Measurements from ENCODE around the gene CNN2.
A peak's percentile ranks its signal among the peaks of the same experiment; 100 is the strongest.

CNN2 gene

GRCh38 chr19:996051-996838 lies 30.2 kb upstream of the CNN2 start:
- DNase-seq, result peak; percentile 74

- DNase-seq, result no peak
Observed at GRCh38 chr19:998064-998463, 28.3 kb upstream of the CNN2 start.

- DNase-seq, result no peak
Observed at GRCh38 chr19:999379-999719, 27.1 kb upstream of the CNN2 start.

DNA sequence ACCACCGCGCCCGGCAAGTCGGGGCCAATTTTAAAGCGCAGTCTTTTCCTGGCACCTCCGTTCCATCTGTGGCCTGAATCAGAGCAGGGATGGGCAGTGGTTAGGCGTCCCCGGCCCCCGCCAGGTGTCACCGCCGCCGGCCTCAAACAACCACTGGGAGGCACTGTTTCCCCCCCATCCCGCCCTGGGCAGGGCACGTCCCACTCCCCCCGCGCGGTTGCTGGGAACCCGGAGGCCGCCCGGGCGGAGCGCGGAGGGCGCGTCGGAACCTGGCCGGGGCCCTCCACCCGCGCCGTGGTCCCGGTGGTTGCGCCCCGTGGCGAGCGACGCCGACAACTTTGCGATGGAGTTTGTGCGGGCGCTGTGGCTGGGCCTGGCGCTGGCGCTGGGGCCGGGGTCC lies 26.3 kb upstream of the CNN2 start, which contains the start of gene GRIN3B:
Gene GRIN3B, plus strand, starts transcription at position 325 of the 400 bp plus-strand sequence. Its CDS starts 19 bp downstream, at position 344.
- DNase-seq, result peak; percentile 90

DNA sequence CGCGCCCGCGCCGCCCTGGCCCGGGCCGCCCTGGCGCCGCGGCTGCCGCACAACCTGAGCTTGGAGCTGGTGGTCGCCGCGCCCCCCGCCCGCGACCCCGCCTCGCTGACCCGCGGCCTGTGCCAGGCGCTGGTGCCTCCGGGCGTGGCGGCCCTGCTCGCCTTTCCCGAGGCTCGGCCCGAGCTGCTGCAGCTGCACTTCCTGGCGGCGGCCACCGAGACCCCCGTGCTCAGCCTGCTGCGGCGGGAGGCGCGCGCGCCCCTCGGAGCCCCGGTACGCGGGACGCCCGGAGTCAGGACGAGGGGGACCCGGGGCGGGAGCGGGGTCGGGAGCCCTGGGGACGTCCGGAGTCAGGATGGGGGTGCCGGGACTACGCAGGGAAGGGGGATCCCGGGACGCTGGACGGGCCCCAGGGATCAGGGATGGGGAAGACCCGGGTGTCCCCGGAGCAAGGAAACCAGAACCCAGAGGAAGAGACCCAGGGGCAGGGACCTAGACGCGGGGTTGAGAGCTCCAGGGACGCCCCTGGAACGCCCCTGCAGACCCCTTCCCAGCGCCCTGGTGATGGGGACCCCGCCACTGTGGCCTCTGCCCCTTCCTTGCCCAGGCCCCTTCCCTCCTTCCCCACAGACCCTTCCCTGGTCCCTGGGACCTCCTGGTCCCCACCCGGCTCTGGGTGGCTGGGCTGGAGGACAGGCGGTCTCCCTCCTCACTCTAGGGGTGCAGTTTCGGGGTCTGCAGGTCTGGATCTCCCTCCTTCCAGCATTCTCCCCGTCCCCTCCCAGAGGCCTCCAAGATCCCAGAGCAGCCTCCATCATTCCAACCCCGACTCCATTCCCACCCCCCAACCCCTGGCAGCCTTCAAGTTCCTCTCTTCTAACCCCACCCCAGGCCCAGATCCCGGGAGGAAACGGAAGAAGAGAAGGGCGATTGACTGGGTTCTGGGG lies 25.5 kb upstream of the CNN2 start:
- DNase-seq, result no peak

DNA sequence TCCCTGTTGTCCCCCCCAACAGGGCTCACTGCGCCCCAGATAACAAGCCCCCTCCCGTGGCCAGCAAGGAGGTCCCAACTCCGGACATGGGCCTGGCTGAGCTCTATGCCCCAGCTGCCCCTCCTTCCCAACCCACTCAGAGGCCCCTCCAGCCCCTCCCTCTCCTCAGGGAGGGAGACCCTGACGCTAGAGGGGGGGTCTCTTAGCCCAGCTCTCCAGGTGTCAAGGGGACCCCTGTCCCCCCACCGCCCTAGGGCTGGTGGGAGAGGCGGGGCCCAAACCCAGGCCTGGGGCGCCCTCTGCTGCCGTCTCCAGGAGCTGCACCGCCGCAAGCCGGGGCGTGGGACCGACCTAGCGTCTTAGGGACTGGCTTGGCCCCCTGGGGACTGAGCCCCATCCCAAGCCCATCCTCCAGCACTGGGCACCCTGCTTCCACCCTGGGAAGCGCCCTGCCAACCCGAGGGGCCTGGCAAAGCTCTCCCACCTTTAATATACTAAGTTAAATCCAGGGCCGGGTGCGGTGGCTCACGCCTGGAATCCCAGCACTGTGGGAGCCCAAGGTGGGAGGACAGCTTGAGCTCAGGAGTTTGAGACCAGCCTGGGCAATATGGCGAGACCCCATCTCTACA lies 24.8 kb upstream of the CNN2 start:
- peak; percentile 73 for DNase-seq

GRCh38 chr19:1002600-1002999 lies 23.8 kb upstream of the CNN2 start:
- no peak for DNase-seq

DNA sequence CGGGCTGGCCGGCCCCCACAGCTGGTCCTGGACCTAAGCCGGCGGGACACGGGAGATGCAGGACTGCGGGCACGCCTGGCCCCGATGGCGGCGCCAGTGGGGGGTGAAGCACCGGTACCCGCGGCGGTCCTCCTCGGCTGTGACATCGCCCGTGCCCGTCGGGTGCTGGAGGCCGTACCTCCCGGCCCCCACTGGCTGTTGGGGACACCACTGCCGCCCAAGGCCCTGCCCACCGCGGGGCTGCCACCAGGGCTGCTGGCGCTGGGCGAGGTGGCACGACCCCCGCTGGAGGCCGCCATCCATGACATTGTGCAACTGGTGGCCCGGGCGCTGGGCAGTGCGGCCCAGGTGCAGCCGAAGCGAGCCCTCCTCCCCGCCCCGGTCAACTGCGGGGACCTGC lies 23.1 kb upstream of the CNN2 start:
- DNase-seq, result no peak

DNA sequence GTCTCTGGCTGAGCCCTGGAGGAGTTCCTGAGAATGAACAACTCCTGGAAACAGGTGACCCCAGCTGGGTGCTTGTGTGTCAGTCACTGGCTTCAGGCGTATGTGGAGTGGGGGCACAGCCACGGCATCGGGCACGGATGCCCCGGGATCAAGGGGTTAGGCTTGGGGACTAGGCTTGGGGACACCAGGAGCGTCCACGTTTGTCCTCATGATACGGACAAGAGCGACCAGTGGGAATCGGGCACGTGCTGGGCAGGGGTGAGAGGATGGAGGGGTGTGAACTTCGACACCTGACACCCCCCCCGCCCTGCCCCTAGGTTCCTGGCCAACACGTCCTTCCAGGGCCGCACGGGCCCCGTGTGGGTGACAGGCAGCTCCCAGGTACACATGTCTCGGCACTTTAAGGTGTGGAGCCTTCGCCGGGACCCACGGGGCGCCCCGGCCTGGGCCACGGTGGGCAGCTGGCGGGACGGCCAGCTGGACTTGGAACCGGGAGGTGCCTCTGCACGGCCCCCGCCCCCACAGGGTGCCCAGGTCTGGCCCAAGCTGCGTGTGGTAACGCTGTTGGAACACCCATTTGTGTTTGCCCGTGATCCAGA lies 22.1 kb upstream of the CNN2 start:
- no peak for DNase-seq

- DNase-seq, result no peak
Observed at GRCh38 chr19:1004803-1005664, 21.4 kb upstream of the CNN2 start.

DNA sequence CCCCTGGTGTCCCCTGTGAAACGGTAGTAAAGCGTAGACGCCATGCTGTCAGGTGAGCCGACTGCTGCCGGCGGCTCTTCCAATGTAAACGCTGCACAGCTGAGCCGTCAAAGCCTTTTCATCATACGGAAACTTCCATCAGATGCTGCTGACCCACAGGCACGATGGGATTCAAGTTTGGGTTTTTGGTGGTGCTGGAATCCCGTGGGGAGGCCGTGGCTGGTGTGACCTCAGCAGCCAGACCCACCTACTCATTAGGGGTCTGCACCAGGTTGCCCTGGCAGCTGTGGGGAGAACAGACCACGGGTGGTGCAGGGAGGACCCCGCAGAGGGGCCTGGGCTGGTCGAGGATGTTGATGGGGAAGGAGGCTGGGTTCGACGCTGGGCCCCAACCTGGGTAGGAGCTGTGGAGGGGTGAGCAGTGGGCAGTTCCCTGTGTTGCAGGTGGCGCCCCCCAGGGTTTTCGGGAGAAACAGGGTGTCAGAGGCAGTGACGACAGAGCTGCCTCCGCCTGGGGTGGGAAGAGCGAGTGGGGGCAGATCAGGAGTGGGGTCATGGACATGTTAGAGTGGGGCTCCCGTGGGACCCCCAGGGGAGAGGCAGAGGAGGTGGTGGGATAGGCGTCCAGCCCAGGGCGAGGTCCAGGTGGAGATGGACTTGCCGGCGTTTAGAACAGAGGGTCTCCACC lies 19.6 kb upstream of the CNN2 start:
- no peak for DNase-seq

GRCh38 chr19:1007399-1008251 lies 18.8 kb upstream of the CNN2 start:
- DNase-seq, result no peak

DNA sequence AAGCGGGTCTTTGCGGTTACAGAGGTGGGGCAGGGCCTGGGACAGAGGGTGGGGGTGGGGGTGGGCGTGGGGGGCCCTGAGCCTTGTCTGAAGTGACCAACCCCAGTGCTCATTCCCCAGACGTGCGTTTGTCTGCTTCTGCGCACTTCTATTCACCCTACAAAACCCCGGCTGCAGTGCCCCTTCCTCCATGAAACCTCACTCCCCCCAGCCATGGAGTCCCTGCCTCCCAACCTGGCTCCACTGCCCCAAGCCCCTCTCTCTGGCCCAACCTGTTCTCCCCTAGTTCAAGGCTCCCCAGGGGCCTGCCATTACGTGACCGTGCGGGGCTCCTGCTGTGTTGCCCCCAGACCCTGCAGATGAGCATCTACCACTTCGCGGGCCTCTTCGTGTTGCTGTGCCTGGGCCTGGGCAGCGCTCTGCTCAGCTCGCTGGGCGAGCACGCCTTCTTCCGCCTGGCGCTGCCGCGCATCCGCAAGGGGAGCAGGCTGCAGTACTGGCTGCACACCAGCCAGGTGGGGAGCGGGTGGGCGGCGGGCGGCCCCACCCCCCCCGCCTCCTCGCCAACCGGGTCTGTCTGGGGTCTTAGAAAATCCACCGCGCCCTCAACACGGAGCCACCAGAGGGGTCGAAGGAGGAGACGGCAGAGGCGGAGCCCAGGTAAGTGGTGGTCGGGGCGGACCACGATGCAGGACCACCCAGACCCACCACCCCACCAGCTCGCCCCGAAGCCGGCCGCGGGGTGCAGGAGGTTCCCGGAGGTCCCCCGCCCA lies 18.0 kb upstream of the CNN2 start:
- no peak for DNase-seq

DNA sequence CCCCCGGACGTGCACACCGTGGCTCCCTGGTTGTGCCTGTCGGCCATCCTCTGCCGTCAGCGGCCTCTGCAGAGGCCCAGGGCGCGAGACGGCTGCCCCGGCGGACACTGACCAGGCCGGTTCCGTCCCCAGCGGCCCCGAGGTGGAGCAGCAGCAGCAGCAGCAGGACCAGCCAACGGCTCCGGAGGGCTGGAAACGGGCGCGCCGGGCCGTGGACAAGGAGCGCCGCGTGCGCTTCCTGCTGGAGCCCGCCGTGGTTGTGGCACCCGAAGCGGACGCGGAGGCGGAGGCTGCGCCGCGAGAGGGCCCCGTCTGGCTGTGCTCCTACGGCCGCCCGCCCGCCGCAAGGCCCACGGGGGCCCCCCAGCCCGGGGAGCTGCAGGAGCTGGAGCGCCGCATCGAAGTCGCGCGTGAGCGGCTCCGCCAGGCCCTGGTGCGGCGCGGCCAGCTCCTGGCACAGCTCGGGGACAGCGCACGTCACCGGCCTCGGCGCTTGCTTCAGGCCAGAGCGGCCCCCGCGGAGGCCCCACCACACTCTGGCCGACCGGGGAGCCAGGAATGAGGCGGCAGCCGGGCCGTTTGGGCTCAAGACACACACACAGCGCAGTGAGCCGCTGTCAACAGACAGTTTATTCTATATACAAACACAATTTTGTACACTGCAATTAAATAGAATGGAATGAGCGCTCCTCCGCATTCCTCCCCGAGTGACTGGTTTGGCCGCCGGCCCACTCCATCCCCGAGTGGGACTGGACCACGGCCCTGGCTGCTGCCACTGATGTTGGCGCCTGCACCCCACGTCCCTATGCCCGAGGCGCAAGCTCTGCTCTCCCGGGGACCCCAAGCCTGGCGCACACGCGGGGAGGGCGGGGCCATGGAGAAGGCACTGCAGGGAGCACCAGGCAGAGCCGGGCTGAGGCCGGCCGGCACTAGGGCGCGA lies 17.1 kb upstream of the CNN2 start:
- DNase-seq, result no peak

GRCh38 chr19:1009981-1010538 lies 16.3 kb upstream of the CNN2 start:
- DNase-seq, result no peak

DNA sequence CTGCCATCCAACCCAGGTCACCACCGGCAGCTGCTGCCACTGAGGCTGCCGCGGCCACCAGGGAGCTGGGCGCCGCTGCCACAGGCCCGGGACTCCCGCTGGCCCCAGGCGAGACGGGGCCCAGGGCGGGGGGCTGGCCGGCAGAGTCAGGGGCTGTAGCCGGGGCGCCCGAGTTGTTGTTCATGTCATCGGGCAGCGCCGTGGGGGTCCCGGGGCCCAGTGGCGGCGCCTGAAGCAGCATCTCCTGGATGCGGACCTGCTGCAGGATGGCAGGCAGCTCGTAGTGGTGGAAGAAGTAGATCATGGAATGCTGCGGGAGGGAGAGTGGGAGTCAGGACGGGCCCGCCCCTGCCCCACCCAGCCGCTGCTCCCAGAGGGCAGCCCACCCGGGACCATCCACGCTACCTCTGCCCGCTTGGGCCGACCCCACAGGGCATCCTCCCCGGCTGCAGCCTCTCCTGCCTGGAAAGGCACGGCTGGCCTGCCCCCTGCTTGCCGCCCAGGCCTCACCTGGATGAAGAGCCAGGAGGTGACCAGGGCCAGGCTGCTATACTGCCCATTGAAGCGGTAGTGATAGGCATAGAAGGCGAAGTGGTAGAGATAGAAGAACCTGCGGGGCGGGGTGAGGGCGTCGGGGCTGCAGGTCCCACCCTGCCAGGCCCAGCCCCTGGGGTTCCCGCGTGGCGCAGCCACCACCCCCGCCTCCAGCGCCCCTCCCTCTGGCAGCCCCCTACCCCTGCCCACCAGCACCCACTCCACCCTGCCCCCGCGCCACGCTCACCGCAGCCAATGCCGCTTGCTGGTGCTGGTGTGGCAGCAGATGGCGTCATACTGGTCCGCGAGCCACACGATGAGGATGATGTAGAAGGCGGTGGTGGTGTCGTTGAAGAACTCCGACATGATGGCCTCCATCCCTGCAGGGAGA lies 15.6 kb upstream of the CNN2 start:
- no peak for DNase-seq

GRCh38 chr19:1011831-1012333 lies 14.5 kb upstream of the CNN2 start:
- no peak for DNase-seq

Data from islet precursor cell (in vitro differentiated cells).